MM.1S (cell line): ENCODE data around the gene DBF4B.
"Not testable (repeated sequence)": the region's sequence is repeated elsewhere in the genome, so short reads cannot be mapped to it uniquely, and the experiment has no call there.

Source experiments
- DNase-seq: peaks from one replicate; pipeline ENCODE4 v3.0.0-alpha.2; 2015
- H2AFZ ChIP-seq: fragments of 300-600 bp; sonication (generic); 2 replicates; pipeline ENCODE4 v1.6.0; 2016; ENCODE audit warnings: antibody characterized with exemption, low read length
- H3F3A ChIP-seq: fragments of 300-600 bp; sonication (generic); 2 replicates; pipeline ENCODE4 v1.6.1; 2016; ENCODE audit warnings: mild to moderate bottlenecking, antibody characterized with exemption, low read length, moderate library complexity, mixed read lengths; ENCODE audit not compliant: insufficient read depth
- H3K27ac ChIP-seq: fragments of 300-600 bp; sonication (generic); 2 replicates; pipeline ENCODE4 v1.5.1; 2016; ENCODE audit warnings: mild to moderate bottlenecking, low read length
- H3K27me3 ChIP-seq: fragments of 300-600 bp; sonication (generic); replicated peaks from 2 replicates; pipeline ENCODE4 v1.6.0; 2016; ENCODE audit warnings: low read length; ENCODE audit not compliant: insufficient read depth
- H3K36me3 ChIP-seq: fragments of 300-600 bp; sonication (generic); replicated peaks from 2 replicates; pipeline ENCODE4 v1.6.1; 2016; ENCODE audit warnings: mild to moderate bottlenecking, low read length, mixed read lengths; ENCODE audit not compliant: insufficient read depth
- H3K4me1 ChIP-seq: fragments of 300-600 bp; sonication (generic); 2 replicates; pipeline ENCODE4 v1.6.1; 2016; ENCODE audit warnings: low read length, mixed read lengths
- H3K4me2 ChIP-seq: fragments of 300-600 bp; sonication (generic); 2 replicates; pipeline ENCODE4 v1.6.0; 2016; ENCODE audit warnings: low read depth, low read length
- H3K4me3 ChIP-seq: fragments of 300-600 bp; sonication (generic); 2 replicates; pipeline ENCODE4 v1.5.1; 2016; ENCODE audit warnings: low read length, mixed read lengths
- H3K79me2 ChIP-seq: fragments of 300-600 bp; sonication (generic); 2 replicates; pipeline ENCODE4 v1.6.1; 2016; ENCODE audit warnings: mixed run types, low read length, mixed read lengths
- H3K9ac ChIP-seq: fragments of 300-600 bp; sonication (generic); 2 replicates; pipeline ENCODE4 v1.6.1; 2016; ENCODE audit warnings: low read length, mixed read lengths
- H3K9me2 ChIP-seq: fragments of 300-600 bp; sonication (generic); replicated peaks from 2 replicates; pipeline ENCODE4 v1.6.1; 2016; ENCODE audit warnings: mild to moderate bottlenecking, low read length, mixed read lengths; ENCODE audit not compliant: insufficient read depth
- H3K9me3 ChIP-seq: fragments of 300-600 bp; sonication (generic); replicated peaks from 2 replicates; pipeline ENCODE4 v1.6.1; 2016; ENCODE audit warnings: mild to moderate bottlenecking, low read length, mixed read lengths; ENCODE audit not compliant: insufficient read depth
- H4K20me1 ChIP-seq: fragments of 300-600 bp; sonication (generic); 2 replicates; pipeline ENCODE4 v1.6.1; 2016; ENCODE audit warnings: mild to moderate bottlenecking, low read length, moderate library complexity, mixed read lengths; ENCODE audit not compliant: insufficient read depth
- EZH2 ChIP-seq: fragments of 300-600 bp; sonication (generic); optimal IDR thresholded peaks from 2 replicates; pipeline ENCODE3; 2017; ENCODE audit warnings: low read depth, mild to moderate bottlenecking, antibody characterized with exemption, low read length, mixed read lengths
- EZH2phosphoT487 ChIP-seq: fragments of 300-600 bp; sonication (generic); IDR thresholded peaks from 2 replicates; pipeline ENCODE4 v1.6.1; 2018; ENCODE audit warnings: antibody characterized with exemption, low read length
- TF ChIP-seq, protein P1 (sequence below): fragments of 300-600 bp; sonication (generic); IDR thresholded peaks from 2 replicates; pipeline ENCODE4 v1.5.1; 2016; ENCODE audit warnings: antibody characterized with exemption, low read length, mixed read lengths

DBF4B gene

DNA sequence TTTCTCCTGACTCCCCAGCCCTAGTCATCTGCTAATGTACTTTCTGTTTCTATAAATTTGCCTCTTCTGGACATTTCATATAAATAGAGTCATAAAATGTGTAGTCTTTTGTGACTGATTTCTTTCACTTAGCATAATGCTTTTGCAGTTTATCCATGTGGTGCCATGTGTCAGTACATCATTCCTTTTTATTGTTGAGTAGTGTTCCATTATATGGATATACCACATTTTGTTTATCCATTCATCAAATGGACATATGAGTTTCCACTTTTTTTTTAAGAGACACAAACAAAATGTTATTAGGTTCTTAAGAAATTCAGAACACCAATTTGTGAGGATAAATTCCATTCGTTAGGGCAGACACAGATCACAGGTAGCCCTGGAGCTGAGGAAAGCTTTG is 11.0 kb downstream of the DBF4B start:
- H3K79me2 ChIP-seq = no peaks in the 10 kb centered on the region
- no peak overlapping the region for H3K4me3 ChIP-seq
- H3K9me2 ChIP-seq = no peaks in the 10 kb centered on the region
- H3F3A ChIP-seq = no peaks in the 10 kb centered on the region
- H3K4me2 ChIP-seq = no peak overlapping the region
- H3K9ac ChIP-seq = no peak overlapping the region
- H2AFZ ChIP-seq = no peak overlapping the region
- no peaks in the 10 kb centered on the region for H3K27me3 ChIP-seq
- H3K9me3 ChIP-seq = no peaks in the 10 kb centered on the region
- H3K4me1 ChIP-seq = no peaks in the 10 kb centered on the region
- H4K20me1 ChIP-seq = no peaks in the 10 kb centered on the region
- DNase-seq = no peak
- H3K27ac ChIP-seq = no peak overlapping the region
- no peaks in the 10 kb centered on the region for H3K36me3 ChIP-seq
- no peak for TF ChIP-seq EZH2
- TF ChIP-seq, protein P1, sequence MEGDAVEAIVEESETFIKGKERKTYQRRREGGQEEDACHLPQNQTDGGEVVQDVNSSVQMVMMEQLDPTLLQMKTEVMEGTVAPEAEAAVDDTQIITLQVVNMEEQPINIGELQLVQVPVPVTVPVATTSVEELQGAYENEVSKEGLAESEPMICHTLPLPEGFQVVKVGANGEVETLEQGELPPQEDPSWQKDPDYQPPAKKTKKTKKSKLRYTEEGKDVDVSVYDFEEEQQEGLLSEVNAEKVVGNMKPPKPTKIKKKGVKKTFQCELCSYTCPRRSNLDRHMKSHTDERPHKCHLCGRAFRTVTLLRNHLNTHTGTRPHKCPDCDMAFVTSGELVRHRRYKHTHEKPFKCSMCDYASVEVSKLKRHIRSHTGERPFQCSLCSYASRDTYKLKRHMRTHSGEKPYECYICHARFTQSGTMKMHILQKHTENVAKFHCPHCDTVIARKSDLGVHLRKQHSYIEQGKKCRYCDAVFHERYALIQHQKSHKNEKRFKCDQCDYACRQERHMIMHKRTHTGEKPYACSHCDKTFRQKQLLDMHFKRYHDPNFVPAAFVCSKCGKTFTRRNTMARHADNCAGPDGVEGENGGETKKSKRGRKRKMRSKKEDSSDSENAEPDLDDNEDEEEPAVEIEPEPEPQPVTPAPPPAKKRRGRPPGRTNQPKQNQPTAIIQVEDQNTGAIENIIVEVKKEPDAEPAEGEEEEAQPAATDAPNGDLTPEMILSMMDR = no peak

DNA sequence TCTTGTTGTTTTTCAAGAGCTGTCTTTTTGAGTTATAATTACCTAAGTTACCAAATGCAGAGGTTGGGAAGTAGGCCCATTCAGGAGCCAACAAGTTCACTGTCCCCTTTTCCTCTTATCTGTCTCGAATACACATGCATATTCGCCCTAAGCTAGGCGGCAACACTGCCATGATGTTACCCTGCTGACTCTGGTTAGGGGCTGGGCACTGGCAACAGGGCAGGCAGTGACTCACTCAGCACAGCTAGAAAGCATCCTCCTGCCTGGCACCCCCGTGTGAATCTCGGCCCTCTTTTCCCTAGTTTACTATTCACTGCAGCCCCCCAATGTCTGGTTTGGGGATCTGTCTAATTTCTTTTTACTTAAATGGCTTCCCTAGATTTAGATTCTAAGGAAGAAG is 13.8 kb downstream of the DBF4B start:
- no peak overlapping the region for H3K4me3 ChIP-seq
- H3F3A ChIP-seq = no peaks in the 10 kb centered on the region
- no peaks in the 10 kb centered on the region for H3K36me3 ChIP-seq

DNA sequence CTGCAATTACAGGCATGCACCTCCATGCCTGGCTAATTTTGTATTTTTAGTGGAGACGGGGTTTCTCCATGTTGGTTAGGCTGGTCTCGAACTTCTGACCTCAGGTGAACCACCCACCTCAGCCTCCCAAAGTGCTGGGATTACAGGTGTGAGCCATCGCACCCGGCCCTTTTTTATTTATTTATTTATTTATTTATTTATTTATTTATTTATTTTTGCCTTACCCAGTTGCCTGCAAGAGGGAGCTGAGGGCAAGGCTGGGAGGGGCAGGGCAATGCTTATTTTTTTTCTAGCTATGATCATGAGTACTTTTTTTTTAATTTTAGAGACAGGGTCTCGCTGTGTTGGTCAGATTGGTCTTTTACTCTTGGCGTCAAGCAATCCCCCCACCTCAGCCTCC is 17.7 kb downstream of the DBF4B start:
- not testable (repeated sequence) for H3K27me3 ChIP-seq, H3K36me3 ChIP-seq, H3K9ac ChIP-seq, H2AFZ ChIP-seq, H3K9me3 ChIP-seq, H3F3A ChIP-seq, H3K4me1 ChIP-seq, H3K4me2 ChIP-seq, H3K79me2 ChIP-seq, H4K20me1 ChIP-seq, H3K9me2 ChIP-seq, DNase-seq, H3K4me3 ChIP-seq, H3K27ac ChIP-seq

More for the DNA sequence above, 13.8 kb downstream of the DBF4B start:
- Histone ChIP-seq H3K4me2 (no peak overlapping the region), H3K27ac (no peak overlapping the region), H3K4me1 (no peaks in the 10 kb centered on the region), H3K27me3 (no peaks in the 10 kb centered on the region), H2AFZ (no peak overlapping the region), H3K79me2 (no peaks in the 10 kb centered on the region), H4K20me1 (no peaks in the 10 kb centered on the region), H3K9ac (no peak overlapping the region), H3K9me3 (no peaks in the 10 kb centered on the region), H3K9me2 (no peaks in the 10 kb centered on the region)
- DNase-seq = no peak
- TF ChIP-seq EZH2phosphoT487 (no peak), EZH2 (no peak)
- TF ChIP-seq, protein P1 = no peak

GRCh38 chr17:44733753-44734152 is 25.3 kb downstream of the DBF4B start:
- H3K4me3 ChIP-seq = no peak overlapping the region
- DNase-seq = no peak

More at GRCh38 chr17:44733753-44734152, 25.3 kb downstream of the DBF4B start:
- Histone ChIP-seq H3K4me2 (no peak overlapping the region), H3K36me3 (no peaks in the 10 kb centered on the region), H3K27me3 (no peaks in the 10 kb centered on the region), H3K9ac (no peak overlapping the region), H3K4me1 (0 out of 2 replicates have a peak, but pooled peaks cover 4% of the 10 kb centered on the region), H3K27ac (no peak overlapping the region), H2AFZ (no peak overlapping the region), H3F3A (no peaks in the 10 kb centered on the region), H3K9me3 (no peaks in the 10 kb centered on the region), H3K9me2 (no peaks in the 10 kb centered on the region), H4K20me1 (no peaks in the 10 kb centered on the region), H3K79me2 (no peaks in the 10 kb centered on the region)
- TF ChIP-seq EZH2phosphoT487 = no peak
- TF ChIP-seq, protein P1 = peak; percentile 10; the same call in 1 of the 2 replicates
